GM06990 (cell line): ENCODE data around the gene TRIM10.

ENCODE experiments used
- DNase-seq: peaks from one replicate; pipeline ENCODE4 v3.0.0-alpha.2; 2011; ENCODE audit not compliant: insufficient read length; ENCODE audit errors: extremely low read depth
- H3K27me3 ChIP-seq: replicated peaks from 2 replicates; pipeline ENCODE4 v1.6.0; 2011; ENCODE audit warnings: low read length; ENCODE audit not compliant: control insufficient read depth, insufficient read depth
- H3K36me3 ChIP-seq: 2 replicates; pipeline ENCODE4 v1.5.1; 2011; ENCODE audit warnings: low read length; ENCODE audit not compliant: control insufficient read depth, insufficient read depth
- H3K4me3 ChIP-seq: replicated peaks from 2 replicates; pipeline ENCODE4 v1.5.1; 2011; ENCODE audit warnings: low read depth, mild to moderate bottlenecking, control low read depth, low read length
- TF ChIP-seq, protein P1 (sequence below): IDR thresholded peaks from 2 replicates; pipeline ENCODE4 v1.5.1; 2011; ENCODE audit warnings: low read length, control low read depth, mild to moderate bottlenecking, inconsistent platforms; ENCODE audit not compliant: insufficient read depth, poor library complexity, severe bottlenecking

Gene TRIM10

DNA sequence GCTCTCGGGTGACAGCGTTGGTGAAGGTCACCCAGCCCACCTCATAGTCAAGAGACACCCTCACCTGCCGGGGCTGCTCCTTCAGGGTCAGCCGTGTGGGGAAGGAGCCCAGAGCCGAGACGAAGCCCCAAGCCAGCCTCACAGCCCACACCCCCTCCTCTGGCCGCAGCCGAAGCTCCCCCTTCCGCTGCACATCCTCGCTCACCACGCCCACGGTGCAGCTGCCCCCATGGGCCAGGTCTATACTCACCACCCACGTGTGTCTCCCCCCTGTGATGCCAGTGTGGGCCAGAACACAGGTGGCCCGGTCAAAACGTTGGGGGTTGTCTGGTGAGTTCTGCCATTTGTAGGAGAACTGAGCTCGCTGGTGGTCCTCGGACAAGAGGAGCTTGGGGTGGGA is 7.0 kb downstream of the TRIM10 start:
- Histone ChIP-seq H3K36me3 (no peaks in the 10 kb centered on the region), H3K27me3 (no peaks in the 10 kb centered on the region), H3K4me3 (no peak overlapping the region)
- DNase-seq, result no peak
- TF ChIP-seq, protein P1, sequence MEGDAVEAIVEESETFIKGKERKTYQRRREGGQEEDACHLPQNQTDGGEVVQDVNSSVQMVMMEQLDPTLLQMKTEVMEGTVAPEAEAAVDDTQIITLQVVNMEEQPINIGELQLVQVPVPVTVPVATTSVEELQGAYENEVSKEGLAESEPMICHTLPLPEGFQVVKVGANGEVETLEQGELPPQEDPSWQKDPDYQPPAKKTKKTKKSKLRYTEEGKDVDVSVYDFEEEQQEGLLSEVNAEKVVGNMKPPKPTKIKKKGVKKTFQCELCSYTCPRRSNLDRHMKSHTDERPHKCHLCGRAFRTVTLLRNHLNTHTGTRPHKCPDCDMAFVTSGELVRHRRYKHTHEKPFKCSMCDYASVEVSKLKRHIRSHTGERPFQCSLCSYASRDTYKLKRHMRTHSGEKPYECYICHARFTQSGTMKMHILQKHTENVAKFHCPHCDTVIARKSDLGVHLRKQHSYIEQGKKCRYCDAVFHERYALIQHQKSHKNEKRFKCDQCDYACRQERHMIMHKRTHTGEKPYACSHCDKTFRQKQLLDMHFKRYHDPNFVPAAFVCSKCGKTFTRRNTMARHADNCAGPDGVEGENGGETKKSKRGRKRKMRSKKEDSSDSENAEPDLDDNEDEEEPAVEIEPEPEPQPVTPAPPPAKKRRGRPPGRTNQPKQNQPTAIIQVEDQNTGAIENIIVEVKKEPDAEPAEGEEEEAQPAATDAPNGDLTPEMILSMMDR, result no peak

- H3K36me3 ChIP-seq, result no peaks in the 10 kb centered on the region
- H3K4me3 ChIP-seq, result no peak overlapping the region
- no peaks in the 10 kb centered on the region for H3K27me3 ChIP-seq
- no peak for DNase-seq
- TF ChIP-seq, protein P1, result no peak
Measured at GRCh38 chr6:30152910-30153610, 8.0 kb downstream of the TRIM10 start.

GRCh38 chr6:30152016-30152673 is 8.9 kb downstream of the TRIM10 start:
- H3K4me3 ChIP-seq, result no peak overlapping the region
- no peaks in the 10 kb centered on the region for H3K27me3 ChIP-seq
- DNase-seq, result no peak
- TF ChIP-seq, protein P1, result no peak
- H3K36me3 ChIP-seq, result no peaks in the 10 kb centered on the region

DNA sequence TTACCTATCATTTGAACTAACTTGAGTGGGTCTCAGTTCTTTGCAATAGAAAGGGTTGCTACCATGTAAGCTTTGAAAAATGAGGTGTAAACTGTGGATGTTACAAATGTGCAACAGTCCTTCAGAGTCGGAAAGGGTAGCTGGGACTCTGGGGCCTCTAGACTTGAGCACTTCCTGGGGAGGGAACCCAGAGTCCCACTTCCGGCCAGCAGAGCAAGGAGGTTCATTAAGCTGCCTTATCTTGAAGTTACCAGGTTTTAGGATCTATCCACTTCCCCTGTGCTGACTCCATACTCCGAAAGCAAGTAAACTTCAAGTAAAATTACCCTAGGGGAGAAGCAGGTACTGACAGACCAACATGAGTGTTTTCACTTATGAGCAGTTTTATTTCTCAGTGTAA is 9.4 kb downstream of the TRIM10 start:
- TF ChIP-seq, protein P1, result no peak
- H3K27me3 ChIP-seq, result no peaks in the 10 kb centered on the region
- no peak for DNase-seq

DNA sequence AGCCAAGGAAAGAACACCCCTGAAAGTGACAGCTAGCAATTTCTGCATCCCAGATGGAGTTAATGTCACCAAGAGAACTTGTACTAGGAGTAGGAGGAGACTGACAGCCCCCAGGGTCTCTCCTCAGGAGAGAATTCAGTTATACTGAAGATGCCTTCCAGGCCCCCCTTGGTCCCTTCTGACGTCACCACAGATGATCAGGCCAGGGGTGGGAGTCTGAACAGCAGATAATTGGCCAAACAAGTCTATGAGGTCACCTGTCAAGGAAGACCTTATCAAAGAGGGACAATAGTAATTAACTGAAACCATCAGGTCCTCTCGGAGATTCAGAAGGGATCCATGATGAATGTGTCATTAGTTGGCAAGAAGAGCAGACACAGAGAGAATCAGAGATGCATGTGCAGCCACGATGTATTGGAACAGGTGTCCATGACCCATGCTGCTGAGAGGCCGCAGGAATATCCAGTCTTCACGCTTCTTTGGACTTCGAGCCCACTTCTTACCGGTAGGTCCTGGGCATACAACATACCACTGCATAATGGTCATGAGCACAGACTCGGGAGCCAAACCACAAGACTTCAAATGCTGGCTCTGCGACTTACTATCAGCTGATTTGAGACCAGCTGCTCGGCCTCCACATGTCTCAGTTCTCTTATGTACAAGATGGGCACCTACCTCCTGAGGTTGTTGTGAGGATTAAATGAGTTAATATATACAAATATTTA is 10.2 kb downstream of the TRIM10 start:
- TF ChIP-seq, protein P1, result no peak
- no peaks in the 10 kb centered on the region for H3K27me3 ChIP-seq
- no peaks in the 10 kb centered on the region for H3K36me3 ChIP-seq
- DNase-seq, result no peak
- H3K4me3 ChIP-seq, result no peak overlapping the region

More for the DNA sequence above, 9.4 kb downstream of the TRIM10 start:
- Histone ChIP-seq H3K4me3 (no peak overlapping the region), H3K36me3 (no peaks in the 10 kb centered on the region)
